Measurements from ENCODE around the gene FBF1.

DNA sequence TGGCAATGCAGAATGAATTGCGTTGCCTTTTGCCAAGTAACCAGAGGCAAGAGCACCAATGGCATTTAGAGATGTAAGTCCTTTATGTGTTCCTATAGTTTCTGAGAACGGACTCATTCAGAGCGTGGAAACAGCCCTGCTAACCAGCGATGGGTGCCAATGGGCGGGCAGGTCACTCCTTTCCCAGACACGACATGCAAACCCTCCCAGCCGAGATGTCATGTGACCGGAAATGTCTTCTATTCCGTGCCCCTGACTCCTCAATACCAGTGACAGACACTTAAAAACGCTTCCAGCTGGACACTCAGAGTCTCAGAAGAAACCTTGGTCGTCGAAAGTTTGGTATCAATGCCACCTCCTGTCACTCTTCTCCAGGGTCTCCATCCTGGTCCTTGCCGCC, 3.2 kb downstream of the FBF1 start:
- TF ChIP-seq, protein P1, sequence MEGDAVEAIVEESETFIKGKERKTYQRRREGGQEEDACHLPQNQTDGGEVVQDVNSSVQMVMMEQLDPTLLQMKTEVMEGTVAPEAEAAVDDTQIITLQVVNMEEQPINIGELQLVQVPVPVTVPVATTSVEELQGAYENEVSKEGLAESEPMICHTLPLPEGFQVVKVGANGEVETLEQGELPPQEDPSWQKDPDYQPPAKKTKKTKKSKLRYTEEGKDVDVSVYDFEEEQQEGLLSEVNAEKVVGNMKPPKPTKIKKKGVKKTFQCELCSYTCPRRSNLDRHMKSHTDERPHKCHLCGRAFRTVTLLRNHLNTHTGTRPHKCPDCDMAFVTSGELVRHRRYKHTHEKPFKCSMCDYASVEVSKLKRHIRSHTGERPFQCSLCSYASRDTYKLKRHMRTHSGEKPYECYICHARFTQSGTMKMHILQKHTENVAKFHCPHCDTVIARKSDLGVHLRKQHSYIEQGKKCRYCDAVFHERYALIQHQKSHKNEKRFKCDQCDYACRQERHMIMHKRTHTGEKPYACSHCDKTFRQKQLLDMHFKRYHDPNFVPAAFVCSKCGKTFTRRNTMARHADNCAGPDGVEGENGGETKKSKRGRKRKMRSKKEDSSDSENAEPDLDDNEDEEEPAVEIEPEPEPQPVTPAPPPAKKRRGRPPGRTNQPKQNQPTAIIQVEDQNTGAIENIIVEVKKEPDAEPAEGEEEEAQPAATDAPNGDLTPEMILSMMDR (IDR thresholded peaks at IDR 0.05): no peak
- TF ChIP-seq POLR2A (IDR thresholded peaks at IDR 0.05): no peak

Data from breast epithelium (tissue), 3 donors.